Esophagus (tissue), 2 donors: Measurements from ENCODE around the gene C6. TPM values are rescaled to one million over a fixed set of nuclear protein-coding genes. Genes with fewer than 3 reads are reported as not detected.

Experiments
- H3K27ac ChIP-seq, 2 donors: one replicate each; pipeline ENCODE4 v1.5.1; 2013; ENCODE audit warnings: low read depth in 2 of 2, mild to moderate bottlenecking in 2 of 2, inconsistent platforms in 1 of 2, low read length in 1 of 2, moderate library complexity in 1 of 2
- H3K27me3 ChIP-seq, 2 donors: one replicate each; pipeline ENCODE4 v1.6.1; 2013; ENCODE audit warnings: low read length in 2 of 2, control low read depth in 1 of 2, mild to moderate bottlenecking in 1 of 2; ENCODE audit not compliant: insufficient read depth in 2 of 2, control insufficient read depth in 1 of 2
- H3K36me3 ChIP-seq, 2 donors: one replicate each; pipeline ENCODE4 v1.6.1; 2013; ENCODE audit warnings: low read length in 1 of 2; ENCODE audit not compliant: control insufficient read depth in 2 of 2, insufficient read depth in 2 of 2
- H3K4me1 ChIP-seq, 2 donors: one replicate each; pipeline ENCODE4 v1.6.1; 2013; ENCODE audit warnings: low read length in 1 of 2; ENCODE audit not compliant: control insufficient read depth in 2 of 2, insufficient read depth in 2 of 2
- H3K4me3 ChIP-seq, 2 donors: one replicate each; pipeline ENCODE4 v1.5.1; 2013; ENCODE audit warnings: low read length in 2 of 2, mild to moderate bottlenecking in 2 of 2, low read depth in 1 of 2, moderate library complexity in 1 of 2
- H3K9me3 ChIP-seq, 2 donors: one replicate each; pipeline ENCODE4 v1.6.1; 2013; ENCODE audit warnings: mild to moderate bottlenecking in 2 of 2, low read depth in 1 of 2, low read length in 1 of 2, moderate library complexity in 1 of 2; ENCODE audit not compliant: control insufficient read depth in 2 of 2, insufficient read depth in 1 of 2
- whole genome bisulfite sequencing, 2 donors: extraction: QIAGEN DNeasy Blood & Tissue Kit; methylation state at CpG; one replicate each; pipeline ENCODE4 v1.1.7; 2013; 5-methylcytosine and 5-hydroxymethylcytosine counted together
- polyA plus RNA-seq, 2 donors: library from polyadenylated mRNA; stranded (reverse); fragments of 200-250 nt; gene quantifications; one replicate each; pipeline ENCODE4 v1.2.3, GENCODE V29; 2013
- donor health status: healthy with polysubstance abuse.
- donor health status: Bipolar disorder and iron deficiency.

The C6 gene
- polyA plus RNA-seq, 2 donors = 0.09 to 0.12 TPM

GRCh38 chr5:41203033-41203432 is 10.3 kb downstream of the C6 start:
- no peak overlapping the region for H3K4me3 ChIP-seq
- H3K27me3 ChIP-seq = no peaks in the 10 kb centered on the region
- peaks cover 0 to 2% of the 10 kb centered on the region in 2 donors for H3K9me3 ChIP-seq
- H3K27ac ChIP-seq = no peak overlapping the region
- H3K4me1 ChIP-seq = no peaks in the 10 kb centered on the region
- 63 to 87% methylated on average over 2 of the region's 2 CpGs for WGBS, 2 donors
- H3K36me3 ChIP-seq = no peaks in the 10 kb centered on the region

- Histone ChIP-seq H3K9me3 (peaks cover 0 to 2% of the 10 kb centered on the region in 2 donors), H3K4me1 (no peaks in the 10 kb centered on the region), H3K4me3 (no peak overlapping the region), H3K36me3 (no peaks in the 10 kb centered on the region), H3K27ac (no peak overlapping the region), H3K27me3 (no peaks in the 10 kb centered on the region)
- WGBS, 2 donors = 51 to 68% methylated on average over 1 of the region's 1 CpG
These were observed 12.1 kb downstream of the C6 start for GRCh38 chr5:41201082-41201772.

GRCh38 chr5:41200506-41200905 is 12.8 kb downstream of the C6 start:
- H3K36me3 ChIP-seq = no peaks in the 10 kb centered on the region
- H3K27me3 ChIP-seq = no peaks in the 10 kb centered on the region
- H3K4me1 ChIP-seq = no peaks in the 10 kb centered on the region
- no peak overlapping the region for H3K4me3 ChIP-seq
- WGBS, 2 donors = 59 to 76% methylated on average over 2 of the region's 2 CpGs
- H3K27ac ChIP-seq = no peak overlapping the region
- peaks cover 0 to 1% of the 10 kb centered on the region in 2 donors for H3K9me3 ChIP-seq

- Histone ChIP-seq H3K27ac (no peak overlapping the region), H3K4me3 (no peak overlapping the region), H3K27me3 (no peaks in the 10 kb centered on the region), H3K9me3 (no peaks in the 10 kb centered on the region), H3K36me3 (no peaks in the 10 kb centered on the region), H3K4me1 (no peaks in the 10 kb centered on the region)
- WGBS, 2 donors = 57 to 66% methylated on average over 3 of the region's 3 CpGs
These were observed 13.7 kb downstream of the C6 start for GRCh38 chr5:41199660-41200059.

GRCh38 chr5:41196197-41196596 is 17.1 kb downstream of the C6 start:
- Histone ChIP-seq H3K27me3 (no peaks in the 10 kb centered on the region), H3K9me3 (peaks cover 0 to 2% of the 10 kb centered on the region in 2 donors), H3K36me3 (no peaks in the 10 kb centered on the region), H3K4me1 (no peaks in the 10 kb centered on the region), H3K4me3 (no peak overlapping the region), H3K27ac (no peak overlapping the region)
- 95 to 99% methylated on average over 2 of the region's 2 CpGs for WGBS, 2 donors

- Histone ChIP-seq H3K4me1 (no peaks in the 10 kb centered on the region), H3K36me3 (no peaks in the 10 kb centered on the region), H3K27ac (no peak overlapping the region), H3K9me3 (peaks cover 0 to 2% of the 10 kb centered on the region in 2 donors), H3K4me3 (no peak overlapping the region), H3K27me3 (no peaks in the 10 kb centered on the region)
- WGBS, 2 donors = 75 to 81% methylated on average over 1 of the region's 1 CpG
These were observed 18.1 kb downstream of the C6 start for GRCh38 chr5:41195228-41195627.

GRCh38 chr5:41194339-41194738 is 19.0 kb downstream of the C6 start:
- Histone ChIP-seq H3K4me3 (no peak overlapping the region), H3K36me3 (no peaks in the 10 kb centered on the region), H3K27me3 (no peaks in the 10 kb centered on the region), H3K27ac (no peak overlapping the region), H3K9me3 (peaks cover 0 to 2% of the 10 kb centered on the region in 2 donors), H3K4me1 (no peaks in the 10 kb centered on the region)
- WGBS, 2 donors = 57 to 64% methylated on average over 3 of the region's 3 CpGs

GRCh38 chr5:41193456-41194205 is 19.7 kb downstream of the C6 start:
- Histone ChIP-seq H3K9me3 (peaks cover 0 to 2% of the 10 kb centered on the region in 2 donors), H3K27me3 (no peaks in the 10 kb centered on the region), H3K36me3 (no peaks in the 10 kb centered on the region), H3K4me3 (no peak overlapping the region), H3K27ac (no peak overlapping the region), H3K4me1 (no peaks in the 10 kb centered on the region)
- WGBS, 2 donors = 23 to 33% methylated on average over 5 of the region's 5 CpGs

GRCh38 chr5:41191249-41191648 is 22.1 kb downstream of the C6 start:
- Histone ChIP-seq H3K27ac (no peak overlapping the region), H3K4me1 (no peaks in the 10 kb centered on the region), H3K36me3 (no peaks in the 10 kb centered on the region), H3K4me3 (no peak overlapping the region), H3K27me3 (no peaks in the 10 kb centered on the region), H3K9me3 (peaks cover 0 to 2% of the 10 kb centered on the region in 2 donors)
- 50 to 74% methylated on average over 4 of the region's 4 CpGs for WGBS, 2 donors

- Histone ChIP-seq H3K9me3 (no peaks in the 10 kb centered on the region), H3K36me3 (no peaks in the 10 kb centered on the region), H3K4me1 (no peaks in the 10 kb centered on the region), H3K27me3 (no peaks in the 10 kb centered on the region), H3K27ac (no peak overlapping the region), H3K4me3 (no peak overlapping the region)
- 76 to 85% methylated on average over 1 of the region's 1 CpG for WGBS, 2 donors
These were observed 27.2 kb downstream of the C6 start for GRCh38 chr5:41186143-41186542.
